Stimulated activated CD8-positive, alpha-beta memory T cell treated with anti-CD3 and anti-CD28 coated beads, Interleukin-15, amount 100 ng/mL, for 4 hours (primary cell): ENCODE data around the gene CACNA1C.

Experiments used
- DNase-seq, 2 donors: peaks; one replicate each; pipeline ENCODE4 v3.0.0-alpha.2; 2020; ENCODE audit warnings: low read depth in 2 of 2

The CACNA1C gene

GRCh38 chr12:2341871-2342270 is 289.1 kb downstream of the CACNA1C start:
- DNase-seq, result no peak

GRCh38 chr12:2343681-2344080 is 290.9 kb downstream of the CACNA1C start:
- DNase-seq, result no peak

- no peak for DNase-seq
These were observed 291.7 kb downstream of the CACNA1C start for GRCh38 chr12:2344476-2344875.

- no peak for DNase-seq
These were observed 292.1 kb downstream of the CACNA1C start for GRCh38 chr12:2344885-2345284.

GRCh38 chr12:2345902-2346301 is 293.1 kb downstream of the CACNA1C start:
- DNase-seq, result no peak

- no peak for DNase-seq
These were observed 293.6 kb downstream of the CACNA1C start for GRCh38 chr12:2346416-2346815.

GRCh38 chr12:2347137-2347843 is 294.5 kb downstream of the CACNA1C start:
- no peak for DNase-seq

GRCh38 chr12:2347844-2348481 is 295.2 kb downstream of the CACNA1C start:
- no peak for DNase-seq

GRCh38 chr12:2348482-2348852 is 295.7 kb downstream of the CACNA1C start:
- DNase-seq, result no peak

GRCh38 chr12:2351161-2351560 is 298.4 kb downstream of the CACNA1C start:
- no peak for DNase-seq

GRCh38 chr12:2352203-2352602 is 299.4 kb downstream of the CACNA1C start:
- DNase-seq, result no peak

- DNase-seq, result no peak
These were observed 300.5 kb downstream of the CACNA1C start for GRCh38 chr12:2353281-2353680.

- no peak for DNase-seq
These were observed 300.9 kb downstream of the CACNA1C start for GRCh38 chr12:2353691-2354090.

GRCh38 chr12:2354151-2354991 is 301.6 kb downstream of the CACNA1C start:
- no peak for DNase-seq

GRCh38 chr12:2355198-2355597 is 302.4 kb downstream of the CACNA1C start:
- DNase-seq, result no peak

GRCh38 chr12:2355604-2356003 is 302.8 kb downstream of the CACNA1C start:
- no peak for DNase-seq

GRCh38 chr12:2356601-2357125 is 303.9 kb downstream of the CACNA1C start:
- DNase-seq, result no peak

GRCh38 chr12:2358986-2359658 is 306.3 kb downstream of the CACNA1C start:
- DNase-seq, result no peak

- no peak for DNase-seq
These were observed 307.2 kb downstream of the CACNA1C start for GRCh38 chr12:2359725-2360629.

GRCh38 chr12:2360630-2361170 is 307.9 kb downstream of the CACNA1C start:
- no peak for DNase-seq
